K562 (cell line): ENCODE results near the gene TARBP1. TPM values are rescaled to one million over a fixed set of nuclear protein-coding genes. Genes with fewer than 3 reads are reported as not detected.

Experiments used
- ARID1B ChIP-seq: fragments of 450-650 bp; IDR thresholded peaks from 2 replicates; pipeline ENCODE4 v1.6.1; 2016; ENCODE audit warnings: antibody characterized with exemption, mild to moderate bottlenecking, inconsistent platforms
- BDP1 ChIP-seq: IDR thresholded peaks from 3 replicates; pipeline ENCODE4 v1.6.1; 2011; ENCODE audit not compliant: insufficient read length, insufficient read depth
- EGR1 ChIP-seq: fragments of 450-650 bp; conservative IDR thresholded peaks from 2 replicates; pipeline ENCODE4 v1.6.1; 2017; ENCODE audit warnings: mild to moderate bottlenecking
- ETV6 ChIP-seq, 3 experiments: fragments of 150-350 bp in 1 of 3; sonication (generic) in 1 of 3; formaldehyde crosslinking in 1 of 3; IDR thresholded peaks; 2 replicates each; pipeline versions ENCODE4 v1.6.1 to v1.8.0; 2014 to 2022; ENCODE audit warnings: borderline replicate concordance in 2 of 3, low read depth in 2 of 3, antibody characterized with exemption in 1 of 3, low read length in 1 of 3, mild to moderate bottlenecking in 1 of 3, missing genetic modification reagents in 1 of 3
- GABPB2 ChIP-seq: fragments of 250-450 bp; sonication (Bioruptor Pico); conservative IDR thresholded peaks from 2 replicates; pipeline ENCODE4 v1.5.1; 2021; ENCODE audit warnings: mild to moderate bottlenecking
- MXI1 ChIP-seq: IDR thresholded peaks from 2 replicates; pipeline ENCODE4 v1.6.1; 2011; ENCODE audit warnings: low read depth, mild to moderate bottlenecking, improper control_type of control experiment, low read length
- RFX1 ChIP-seq: fragments of 450-650 bp; IDR thresholded peaks from 2 replicates; pipeline ENCODE4 v1.6.1; 2016; ENCODE audit warnings: mild to moderate bottlenecking, moderate library complexity
- polyA plus RNA-seq, 8 experiments: library from polyadenylated mRNA; depleted of rRNA in 4 of 8; stranded (reverse) in 5 of 8; unstranded in 3 of 8; fragments of >200 nt; fragmentation: Nextera tagmentation in 2 of 8; fragmentation: Illumina TruSeq in 1 of 8; extraction: Ambion mirVana in 2 of 8; extraction: Trizol in 1 of 8; gene quantifications; 2 replicates each; pipeline versions ENCODE4 v1.2.1 to v1.2.3, GENCODE V29; 2011 to 2014; ENCODE audit warnings: inconsistent platforms in 1 of 8, missing spikeins in 1 of 8
- total RNA-seq, 7 experiments: library from RNA; depleted of rRNA in 6 of 7; stranded (reverse); fragments of >200 nt in 6 of 7; fragmentation: Illumina TruSeq in 2 of 7; extraction: Trizol in 2 of 7; gene quantifications; 2 replicates each; pipeline versions ENCODE4 v1.2.1 to v1.2.3, GENCODE V29; 2011 to 2021; ENCODE audit warnings: low replicate concordance in 1 of 7
- TF ChIP-seq, protein P1 (sequence below): fragments of 450-650 bp; IDR thresholded peaks from 2 replicates; pipeline ENCODE4 v1.6.1; 2016; ENCODE audit warnings: mild to moderate bottlenecking, moderate library complexity
- TF ChIP-seq, protein P2 (sequence below): fragments of 250-450 bp; sonication (Bioruptor Pico); IDR thresholded peaks from 2 replicates; pipeline ENCODE4 v1.8.0; 2021; ENCODE audit warnings: mild to moderate bottlenecking, moderate library complexity

TARBP1 gene
- total and polyA plus RNA-seq, 9 of the 15 experiments (the other 6 are each of a cell fraction or from before 2014, with no cell fraction given) = 8.8 to 48.0 (median 22.9) TPM

DNA sequence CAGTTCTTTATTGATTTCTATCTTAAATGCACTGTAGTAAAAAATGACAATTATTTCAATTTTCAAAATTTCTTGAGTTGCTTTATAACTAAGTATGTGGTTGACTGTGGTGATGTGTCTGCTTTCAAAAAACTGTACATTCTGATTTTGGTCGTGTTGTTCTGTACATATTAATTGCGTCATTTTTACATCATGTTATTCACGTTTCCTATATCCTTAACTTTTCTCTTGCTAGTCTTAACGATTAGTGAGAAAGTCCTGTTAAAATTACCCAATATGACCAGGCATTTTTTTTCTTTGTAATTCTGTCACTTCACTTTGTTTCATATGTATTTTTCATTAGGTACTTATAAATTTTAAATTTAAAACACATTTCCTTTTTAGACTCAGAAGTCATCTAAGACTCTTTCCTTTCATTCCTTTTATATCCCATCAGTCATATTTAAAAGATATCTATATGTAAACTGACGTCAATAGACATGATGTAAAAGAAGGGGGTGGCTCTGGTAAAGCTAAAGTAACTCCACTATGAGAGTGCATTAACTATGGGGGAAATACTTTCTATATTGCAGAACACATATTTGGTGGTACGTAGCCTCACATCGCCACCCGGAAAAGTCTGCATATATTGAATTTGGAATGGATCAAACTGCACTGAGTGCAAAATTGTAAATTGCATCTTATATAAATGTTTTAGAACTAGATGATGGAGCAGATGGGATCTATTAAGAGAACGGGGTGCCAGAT, 106.8 kb downstream of the TARBP1 start (continued):
- TF ChIP-seq, protein P1, sequence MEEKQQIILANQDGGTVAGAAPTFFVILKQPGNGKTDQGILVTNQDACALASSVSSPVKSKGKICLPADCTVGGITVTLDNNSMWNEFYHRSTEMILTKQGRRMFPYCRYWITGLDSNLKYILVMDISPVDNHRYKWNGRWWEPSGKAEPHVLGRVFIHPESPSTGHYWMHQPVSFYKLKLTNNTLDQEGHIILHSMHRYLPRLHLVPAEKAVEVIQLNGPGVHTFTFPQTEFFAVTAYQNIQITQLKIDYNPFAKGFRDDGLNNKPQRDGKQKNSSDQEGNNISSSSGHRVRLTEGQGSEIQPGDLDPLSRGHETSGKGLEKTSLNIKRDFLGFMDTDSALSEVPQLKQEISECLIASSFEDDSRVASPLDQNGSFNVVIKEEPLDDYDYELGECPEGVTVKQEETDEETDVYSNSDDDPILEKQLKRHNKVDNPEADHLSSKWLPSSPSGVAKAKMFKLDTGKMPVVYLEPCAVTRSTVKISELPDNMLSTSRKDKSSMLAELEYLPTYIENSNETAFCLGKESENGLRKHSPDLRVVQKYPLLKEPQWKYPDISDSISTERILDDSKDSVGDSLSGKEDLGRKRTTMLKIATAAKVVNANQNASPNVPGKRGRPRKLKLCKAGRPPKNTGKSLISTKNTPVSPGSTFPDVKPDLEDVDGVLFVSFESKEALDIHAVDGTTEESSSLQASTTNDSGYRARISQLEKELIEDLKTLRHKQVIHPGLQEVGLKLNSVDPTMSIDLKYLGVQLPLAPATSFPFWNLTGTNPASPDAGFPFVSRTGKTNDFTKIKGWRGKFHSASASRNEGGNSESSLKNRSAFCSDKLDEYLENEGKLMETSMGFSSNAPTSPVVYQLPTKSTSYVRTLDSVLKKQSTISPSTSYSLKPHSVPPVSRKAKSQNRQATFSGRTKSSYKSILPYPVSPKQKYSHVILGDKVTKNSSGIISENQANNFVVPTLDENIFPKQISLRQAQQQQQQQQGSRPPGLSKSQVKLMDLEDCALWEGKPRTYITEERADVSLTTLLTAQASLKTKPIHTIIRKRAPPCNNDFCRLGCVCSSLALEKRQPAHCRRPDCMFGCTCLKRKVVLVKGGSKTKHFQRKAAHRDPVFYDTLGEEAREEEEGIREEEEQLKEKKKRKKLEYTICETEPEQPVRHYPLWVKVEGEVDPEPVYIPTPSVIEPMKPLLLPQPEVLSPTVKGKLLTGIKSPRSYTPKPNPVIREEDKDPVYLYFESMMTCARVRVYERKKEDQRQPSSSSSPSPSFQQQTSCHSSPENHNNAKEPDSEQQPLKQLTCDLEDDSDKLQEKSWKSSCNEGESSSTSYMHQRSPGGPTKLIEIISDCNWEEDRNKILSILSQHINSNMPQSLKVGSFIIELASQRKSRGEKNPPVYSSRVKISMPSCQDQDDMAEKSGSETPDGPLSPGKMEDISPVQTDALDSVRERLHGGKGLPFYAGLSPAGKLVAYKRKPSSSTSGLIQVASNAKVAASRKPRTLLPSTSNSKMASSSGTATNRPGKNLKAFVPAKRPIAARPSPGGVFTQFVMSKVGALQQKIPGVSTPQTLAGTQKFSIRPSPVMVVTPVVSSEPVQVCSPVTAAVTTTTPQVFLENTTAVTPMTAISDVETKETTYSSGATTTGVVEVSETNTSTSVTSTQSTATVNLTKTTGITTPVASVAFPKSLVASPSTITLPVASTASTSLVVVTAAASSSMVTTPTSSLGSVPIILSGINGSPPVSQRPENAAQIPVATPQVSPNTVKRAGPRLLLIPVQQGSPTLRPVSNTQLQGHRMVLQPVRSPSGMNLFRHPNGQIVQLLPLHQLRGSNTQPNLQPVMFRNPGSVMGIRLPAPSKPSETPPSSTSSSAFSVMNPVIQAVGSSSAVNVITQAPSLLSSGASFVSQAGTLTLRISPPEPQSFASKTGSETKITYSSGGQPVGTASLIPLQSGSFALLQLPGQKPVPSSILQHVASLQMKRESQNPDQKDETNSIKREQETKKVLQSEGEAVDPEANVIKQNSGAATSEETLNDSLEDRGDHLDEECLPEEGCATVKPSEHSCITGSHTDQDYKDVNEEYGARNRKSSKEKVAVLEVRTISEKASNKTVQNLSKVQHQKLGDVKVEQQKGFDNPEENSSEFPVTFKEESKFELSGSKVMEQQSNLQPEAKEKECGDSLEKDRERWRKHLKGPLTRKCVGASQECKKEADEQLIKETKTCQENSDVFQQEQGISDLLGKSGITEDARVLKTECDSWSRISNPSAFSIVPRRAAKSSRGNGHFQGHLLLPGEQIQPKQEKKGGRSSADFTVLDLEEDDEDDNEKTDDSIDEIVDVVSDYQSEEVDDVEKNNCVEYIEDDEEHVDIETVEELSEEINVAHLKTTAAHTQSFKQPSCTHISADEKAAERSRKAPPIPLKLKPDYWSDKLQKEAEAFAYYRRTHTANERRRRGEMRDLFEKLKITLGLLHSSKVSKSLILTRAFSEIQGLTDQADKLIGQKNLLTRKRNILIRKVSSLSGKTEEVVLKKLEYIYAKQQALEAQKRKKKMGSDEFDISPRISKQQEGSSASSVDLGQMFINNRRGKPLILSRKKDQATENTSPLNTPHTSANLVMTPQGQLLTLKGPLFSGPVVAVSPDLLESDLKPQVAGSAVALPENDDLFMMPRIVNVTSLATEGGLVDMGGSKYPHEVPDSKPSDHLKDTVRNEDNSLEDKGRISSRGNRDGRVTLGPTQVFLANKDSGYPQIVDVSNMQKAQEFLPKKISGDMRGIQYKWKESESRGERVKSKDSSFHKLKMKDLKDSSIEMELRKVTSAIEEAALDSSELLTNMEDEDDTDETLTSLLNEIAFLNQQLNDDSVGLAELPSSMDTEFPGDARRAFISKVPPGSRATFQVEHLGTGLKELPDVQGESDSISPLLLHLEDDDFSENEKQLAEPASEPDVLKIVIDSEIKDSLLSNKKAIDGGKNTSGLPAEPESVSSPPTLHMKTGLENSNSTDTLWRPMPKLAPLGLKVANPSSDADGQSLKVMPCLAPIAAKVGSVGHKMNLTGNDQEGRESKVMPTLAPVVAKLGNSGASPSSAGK = no peak
- TF ChIP-seq ARID1B (peak; percentile 13; the same call in 1 of the 2 replicates), RFX1 (no peak), BDP1 (no peak), ETV6 (IDR thresholded peaks at IDR 0.05; ENCODE audit: borderline replicate concordance in 1 of 2, low read depth in 2 of 2, low read length in 1 of 2) (no peak), ETV6 (CRISPR knock-in tag; IDR thresholded peaks at IDR 0.05; ENCODE audit: borderline replicate concordance) (no peak), EGR1 (no peak), GABPB2 (CRISPR knock-in tag) (no peak), MXI1 (no peak)
- TF ChIP-seq, protein P2, sequence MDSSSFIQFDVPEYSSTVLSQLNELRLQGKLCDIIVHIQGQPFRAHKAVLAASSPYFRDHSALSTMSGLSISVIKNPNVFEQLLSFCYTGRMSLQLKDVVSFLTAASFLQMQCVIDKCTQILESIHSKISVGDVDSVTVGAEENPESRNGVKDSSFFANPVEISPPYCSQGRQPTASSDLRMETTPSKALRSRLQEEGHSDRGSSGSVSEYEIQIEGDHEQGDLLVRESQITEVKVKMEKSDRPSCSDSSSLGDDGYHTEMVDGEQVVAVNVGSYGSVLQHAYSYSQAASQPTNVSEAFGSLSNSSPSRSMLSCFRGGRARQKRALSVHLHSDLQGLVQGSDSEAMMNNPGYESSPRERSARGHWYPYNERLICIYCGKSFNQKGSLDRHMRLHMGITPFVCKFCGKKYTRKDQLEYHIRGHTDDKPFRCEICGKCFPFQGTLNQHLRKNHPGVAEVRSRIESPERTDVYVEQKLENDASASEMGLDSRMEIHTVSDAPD (CRISPR knock-in tag) = no peak
